Activated CD4-positive, alpha-beta memory T cell treated with anti-CD3 and anti-CD28 coated beads, Interleukin-2, amount 10 ng/mL, durations not matched to agents 7 days and 5 days (primary cell): ENCODE data around the gene RGL1. TPM values are rescaled to one million over a fixed set of nuclear protein-coding genes. Genes with fewer than 3 reads are reported as not detected.

ENCODE experiments used
- CTCF ChIA-PET: fragments of 350-600 bp; sonication (Branson Sonifier 250); formaldehyde crosslinking; loops from one replicate; lab custom pipeline; 2021; ENCODE audit warnings: antibody characterized with exemption, inconsistent platforms; lab: Charles Lee
- POLR2A ChIA-PET: fragments of 350-600 bp; sonication (Branson Sonifier 250); formaldehyde crosslinking; loops from one replicate; lab custom pipeline; 2021; ENCODE audit warnings: antibody characterized with exemption; lab: Charles Lee
- DNase-seq: peaks from one replicate; pipeline ENCODE4 v3.0.0-alpha.2; 2020
- H3K27ac Mint-ChIP-seq: one replicate; pipeline ENCODE4 v1.8.0; 2021; ENCODE audit warnings: mild to moderate bottlenecking, mixed read lengths
- H3K27me3 Mint-ChIP-seq: one replicate; pipeline ENCODE4 v1.8.0; 2021; ENCODE audit warnings: mixed read lengths
- H3K36me3 Mint-ChIP-seq: one replicate; pipeline ENCODE4 v1.8.0; 2021; ENCODE audit warnings: low read depth, mixed read lengths
- H3K4me1 Mint-ChIP-seq: one replicate; pipeline ENCODE4 v1.8.0; 2021; ENCODE audit warnings: mixed read lengths
- H3K4me3 Mint-ChIP-seq: one replicate; pipeline ENCODE4 v1.8.0; 2021; ENCODE audit warnings: mild to moderate bottlenecking, mixed read lengths
- H3K9me3 Mint-ChIP-seq: one replicate; pipeline ENCODE4 v1.8.0; 2021; ENCODE audit warnings: mixed read lengths
- total RNA-seq, 2 experiments: library from RNA; stranded (reverse); gene quantifications; one replicate each; pipeline ENCODE4 v1.2.3, GENCODE V29; 2021

Gene RGL1
- total RNA-seq, 2 experiments from 2014 or later = 2.4 to 2.8 TPM

DNA sequence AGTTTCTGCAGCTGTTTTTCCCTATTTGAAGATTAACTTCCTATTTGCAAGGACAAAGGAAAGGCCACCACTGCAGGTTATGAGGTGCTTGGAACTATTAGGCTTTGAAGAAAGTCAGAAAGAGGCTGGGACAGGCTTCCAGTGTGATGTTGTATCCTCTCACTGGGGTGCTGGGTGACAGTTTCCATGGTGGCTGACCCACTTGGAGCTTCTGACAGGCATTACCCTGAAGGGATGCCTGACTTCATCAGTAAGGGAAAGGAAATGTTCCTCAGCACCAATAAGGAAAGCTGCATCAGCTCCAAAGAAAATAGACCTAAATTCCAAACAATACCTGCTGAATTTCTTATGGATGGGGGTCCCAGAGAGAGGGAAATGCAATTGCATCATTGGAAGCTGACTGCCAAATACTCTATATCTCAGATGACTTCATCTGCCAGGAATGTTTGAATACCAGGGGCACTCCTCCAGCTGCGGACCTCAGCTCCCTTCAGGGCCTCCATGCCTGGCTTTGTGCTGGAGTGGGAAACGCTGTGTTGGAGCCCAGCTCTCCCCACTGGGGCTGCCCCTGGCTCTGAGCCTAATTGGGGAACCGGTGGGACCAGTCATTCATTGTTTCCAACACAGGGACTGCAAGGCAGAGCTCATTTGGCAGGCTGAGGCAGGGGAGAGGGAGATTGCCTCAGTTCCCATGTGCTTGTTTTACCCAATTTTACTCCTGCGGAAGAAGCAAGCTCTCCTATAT lies 76.6 kb downstream of the RGL1 start:
- ChIA-PET CTCF (no interaction called here), POLR2A (no interaction called here)
- H3K27me3 Mint-ChIP-seq = no peaks in the 10 kb centered on the region
- H3K4me3 Mint-ChIP-seq = no peak overlapping the region
- no peaks in the 10 kb centered on the region for H3K9me3 Mint-ChIP-seq
- no peak overlapping the region for H3K27ac Mint-ChIP-seq
- H3K36me3 Mint-ChIP-seq = peaks cover 6% of the 10 kb centered on the region
- no peaks in the 10 kb centered on the region for H3K4me1 Mint-ChIP-seq
- no peak for DNase-seq

DNA sequence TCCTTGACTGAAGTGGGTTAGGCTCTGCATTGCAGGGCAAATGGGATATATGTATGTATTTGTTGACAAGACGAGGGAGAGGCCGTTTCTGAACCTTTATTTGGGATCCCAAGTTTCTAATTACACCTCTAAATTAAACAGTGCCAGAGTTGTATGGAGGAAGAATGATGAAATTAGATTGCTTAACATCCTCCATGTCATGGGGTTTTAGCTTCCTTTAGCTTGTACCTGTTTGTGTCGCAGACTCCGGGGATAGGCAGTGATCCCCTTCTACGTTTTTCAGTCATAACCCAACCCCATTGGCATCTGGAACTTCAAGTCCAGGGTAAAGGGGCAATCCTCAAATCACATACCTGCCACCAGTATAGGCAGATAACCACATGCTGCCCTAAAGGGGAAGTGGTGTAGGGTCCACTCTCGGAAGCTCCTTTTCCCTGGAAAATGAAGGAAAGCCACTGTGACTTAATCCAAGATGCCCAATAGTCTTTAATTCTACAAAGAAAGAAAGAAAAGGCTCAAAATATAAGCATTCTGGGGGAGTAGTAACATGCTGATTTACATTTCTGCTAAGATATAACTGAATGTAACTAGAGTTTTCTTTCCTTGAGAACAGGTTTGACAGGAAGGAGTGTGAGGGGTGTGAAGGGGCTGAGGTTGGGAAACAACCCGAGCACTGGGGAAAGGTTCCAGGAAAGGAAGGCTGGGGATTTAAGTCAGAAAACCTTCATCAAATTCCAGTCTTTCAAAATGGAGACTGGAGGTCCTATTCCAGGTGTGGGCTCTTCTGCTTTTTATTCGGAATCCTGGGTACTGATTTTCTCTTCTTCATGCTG lies 77.6 kb downstream of the RGL1 start:
- H3K4me3 Mint-ChIP-seq = no peak overlapping the region
- H3K27ac Mint-ChIP-seq = no peak overlapping the region
- DNase-seq = no peak
- H3K9me3 Mint-ChIP-seq = no peaks in the 10 kb centered on the region
- peaks cover 6% of the 10 kb centered on the region for H3K36me3 Mint-ChIP-seq
- ChIA-PET POLR2A (no interaction called here), CTCF (no interaction called here)
- peaks cover 5% of the 10 kb centered on the region for H3K4me1 Mint-ChIP-seq
- H3K27me3 Mint-ChIP-seq = no peaks in the 10 kb centered on the region

DNA sequence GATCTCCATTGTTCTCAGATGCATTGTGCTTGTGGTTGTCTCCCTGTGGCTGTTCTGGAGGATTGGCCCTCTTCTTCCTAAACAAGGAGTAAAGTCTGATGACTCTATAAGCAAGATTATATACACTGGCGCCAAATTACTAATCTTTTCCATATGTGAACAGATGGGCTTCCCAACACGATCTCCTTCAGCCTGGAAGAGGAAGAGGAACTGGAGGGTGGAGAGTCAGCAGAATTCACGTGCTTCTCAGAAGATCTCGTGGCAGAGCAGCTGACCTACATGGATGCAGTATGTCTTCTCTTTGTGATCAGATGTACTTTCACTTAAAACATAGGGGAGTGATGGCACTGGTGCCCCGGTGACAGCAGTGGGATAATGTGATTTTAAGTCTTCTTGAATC lies 78.7 kb downstream of the RGL1 start:
- DNase-seq = no peak
- Mint-ChIP-seq H3K36me3 (peaks cover 6% of the 10 kb centered on the region), H3K27ac (no peak overlapping the region), H3K27me3 (no peaks in the 10 kb centered on the region), H3K4me1 (peaks cover 16% of the 10 kb centered on the region), H3K4me3 (no peak overlapping the region), H3K9me3 (no peaks in the 10 kb centered on the region)
- ChIA-PET POLR2A (no interaction called here), CTCF (no interaction called here)

DNA sequence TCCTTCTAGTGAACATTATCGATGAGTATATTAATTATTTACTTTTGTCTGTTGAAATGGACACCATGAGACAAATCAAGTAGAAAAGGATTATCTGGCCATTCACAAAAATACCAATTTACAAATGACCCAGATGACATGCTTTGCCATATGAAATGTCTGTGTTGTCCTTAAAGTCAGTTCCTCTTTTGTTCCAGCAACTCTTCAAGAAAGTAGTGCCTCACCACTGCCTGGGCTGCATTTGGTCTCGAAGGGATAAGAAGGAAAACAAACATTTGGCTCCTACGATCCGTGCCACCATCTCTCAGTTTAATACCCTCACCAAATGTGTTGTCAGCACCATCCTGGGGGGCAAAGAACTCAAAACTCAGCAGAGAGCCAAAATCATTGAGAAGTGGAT lies 79.6 kb downstream of the RGL1 start:
- Mint-ChIP-seq H3K27ac (no peak overlapping the region), H3K9me3 (no peaks in the 10 kb centered on the region), H3K4me1 (peaks cover 25% of the 10 kb centered on the region), H3K4me3 (no peak overlapping the region), H3K27me3 (no peaks in the 10 kb centered on the region), H3K36me3 (peaks cover 6% of the 10 kb centered on the region)
- no peak for DNase-seq
- CTCF ChIA-PET = no interaction called here
- POLR2A ChIA-PET = no interaction called here

DNA sequence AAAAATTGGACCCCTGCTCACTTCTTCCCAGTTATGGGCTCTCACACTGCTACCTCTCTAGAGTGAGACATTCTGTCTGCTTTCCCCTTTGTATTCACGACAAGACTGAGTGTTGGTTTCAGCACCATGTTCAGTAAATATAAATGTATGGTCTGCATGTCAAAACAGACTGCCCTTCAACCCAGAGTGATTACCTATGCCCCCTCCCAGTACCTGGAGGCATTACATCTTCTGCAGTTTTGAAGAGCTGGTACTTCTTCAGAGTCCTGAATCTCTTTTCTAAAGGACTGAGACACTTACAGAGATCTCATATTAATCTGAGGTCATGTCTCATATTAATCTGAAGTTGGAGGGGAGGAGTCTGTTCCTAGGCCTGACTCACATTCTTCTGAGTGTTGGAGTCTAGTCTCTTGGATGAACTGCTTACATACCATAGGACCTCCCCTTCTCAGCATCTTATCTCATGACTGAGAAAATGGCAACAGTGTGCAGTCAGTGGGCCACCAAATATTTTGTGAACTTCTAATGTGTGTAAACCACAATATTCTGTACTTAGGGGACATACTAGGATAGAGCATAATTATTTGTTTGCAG lies 80.3 kb downstream of the RGL1 start:
- no peak overlapping the region for H3K4me3 Mint-ChIP-seq
- H3K36me3 Mint-ChIP-seq = peaks cover 6% of the 10 kb centered on the region
- H3K4me1 Mint-ChIP-seq = peaks cover 26% of the 10 kb centered on the region
- H3K9me3 Mint-ChIP-seq = no peaks in the 10 kb centered on the region
- H3K27ac Mint-ChIP-seq = no peak overlapping the region
- POLR2A ChIA-PET = no interaction called here
- no peaks in the 10 kb centered on the region for H3K27me3 Mint-ChIP-seq
- DNase-seq = no peak
- CTCF ChIA-PET = interaction anchor here (1.2 kb wide), 1 partner anchor 31 kb away, joined by 3 read pairs; no protein-coding TSS in a partner anchor

DNA sequence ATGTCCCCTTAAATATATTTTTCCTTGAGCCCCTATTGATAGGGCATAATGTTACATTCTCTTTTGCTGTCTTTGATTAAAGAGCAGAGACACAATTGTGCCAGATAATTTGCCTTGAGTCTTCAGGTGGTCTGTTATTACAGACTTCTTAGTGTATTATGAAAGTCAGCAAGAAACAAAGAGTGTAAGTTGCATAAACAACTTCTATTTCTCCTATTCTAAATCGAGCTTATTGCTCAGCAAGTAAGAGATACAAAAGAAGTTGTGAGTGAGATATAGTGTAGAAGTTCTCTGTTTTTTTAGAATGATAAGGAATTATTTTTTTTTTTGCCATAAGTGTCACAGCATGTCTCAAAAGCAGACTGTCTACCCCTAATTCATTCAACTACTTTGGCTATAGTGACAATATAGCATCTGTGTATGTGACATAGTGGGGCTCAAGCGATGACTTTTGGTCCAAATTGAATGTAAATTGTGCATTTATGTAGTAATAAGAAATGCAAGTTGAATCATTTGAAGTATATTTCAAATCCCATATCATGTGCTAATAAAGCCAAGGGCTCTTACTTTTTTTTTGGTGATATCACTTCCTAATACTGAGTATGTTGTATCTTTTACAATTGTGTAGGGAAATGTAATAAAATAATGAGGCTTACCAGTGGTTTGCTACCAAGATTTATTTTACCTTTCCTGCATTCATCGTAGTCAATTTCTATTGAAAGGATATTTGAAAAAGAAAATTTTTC lies 81.3 kb downstream of the RGL1 start:
- H3K4me3 Mint-ChIP-seq = no peak overlapping the region
- no peaks in the 10 kb centered on the region for H3K27me3 Mint-ChIP-seq
- no peak overlapping the region for H3K27ac Mint-ChIP-seq
- peaks cover 26% of the 10 kb centered on the region for H3K4me1 Mint-ChIP-seq
- ChIA-PET POLR2A (no interaction called here), CTCF (interaction anchor here (1.2 kb wide), 1 partner anchor 30 kb away, joined by 3 read pairs; no protein-coding TSS in a partner anchor)
- peaks cover 6% of the 10 kb centered on the region for H3K36me3 Mint-ChIP-seq
- DNase-seq = no peak
- H3K9me3 Mint-ChIP-seq = no peaks in the 10 kb centered on the region

DNA sequence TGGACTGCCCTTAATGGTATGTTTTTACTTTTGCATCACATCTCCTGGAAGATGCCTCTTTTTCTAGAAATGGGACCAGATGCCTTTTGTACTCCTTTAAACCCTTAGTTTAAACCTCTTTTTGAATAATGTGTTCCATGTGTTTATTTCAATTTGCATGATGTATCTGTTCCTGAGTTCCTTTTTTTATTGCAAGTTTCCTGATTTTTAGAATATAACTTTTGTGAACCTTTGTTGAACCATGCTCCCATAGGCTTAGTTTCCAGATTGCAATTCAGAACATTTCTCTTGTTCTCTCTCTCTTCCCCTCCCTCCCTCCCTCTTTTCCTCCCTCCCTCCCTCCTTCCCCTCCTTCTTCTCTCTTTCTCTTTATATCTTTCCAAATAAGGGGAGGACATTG lies 81.9 kb downstream of the RGL1 start:
- POLR2A ChIA-PET = no interaction called here
- CTCF ChIA-PET = no interaction called here
- Mint-ChIP-seq H3K27me3 (no peaks in the 10 kb centered on the region), H3K4me1 (peaks cover 26% of the 10 kb centered on the region), H3K9me3 (no peaks in the 10 kb centered on the region), H3K27ac (no peak overlapping the region), H3K36me3 (peaks cover 6% of the 10 kb centered on the region), H3K4me3 (no peak overlapping the region)
- no peak for DNase-seq

DNA sequence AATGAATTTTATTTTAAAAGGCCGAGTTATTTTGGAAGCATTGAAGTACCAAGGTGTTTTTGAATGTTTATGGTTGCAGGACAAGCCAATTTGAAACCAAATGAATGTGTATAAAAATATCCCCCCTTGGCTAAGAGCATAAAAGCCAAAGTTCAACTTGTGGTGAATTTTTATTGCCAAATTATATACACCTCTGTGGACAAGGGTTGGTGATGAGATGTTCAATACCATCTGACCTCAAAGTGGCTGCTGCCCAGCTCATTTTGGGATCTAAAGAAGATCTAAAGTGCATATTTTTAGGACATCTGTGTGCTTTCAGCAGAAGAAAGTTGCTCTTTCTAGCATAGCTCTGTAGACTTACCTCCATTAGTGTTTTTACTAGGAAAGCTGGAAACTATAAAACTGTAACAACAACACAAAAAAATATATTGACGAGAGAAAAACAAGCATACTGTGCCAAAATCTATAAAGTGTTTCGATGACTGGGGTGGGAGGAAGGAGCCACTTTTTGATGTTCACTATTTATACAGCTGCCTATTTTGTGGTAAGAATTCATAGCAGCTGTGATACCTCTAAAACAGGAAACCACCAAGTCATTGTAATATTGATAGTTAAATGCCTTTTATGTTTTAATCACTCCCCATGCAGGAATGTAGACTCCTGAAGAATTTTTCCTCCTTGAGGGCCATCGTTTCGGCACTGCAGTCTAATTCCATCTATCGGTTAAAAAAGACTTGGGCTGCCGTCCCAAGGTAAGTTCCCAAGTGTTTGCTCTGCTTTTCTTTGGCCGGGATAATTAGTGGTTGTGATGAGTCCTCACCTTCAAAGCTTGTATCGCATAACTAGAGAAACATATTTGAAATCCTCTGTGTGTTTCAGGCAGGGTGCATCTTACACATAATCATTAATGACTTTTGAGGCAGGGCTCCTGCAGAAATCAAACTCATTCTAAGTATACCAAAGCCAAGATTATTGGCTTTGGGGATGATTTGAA lies 83.2 kb downstream of the RGL1 start:
- no peak overlapping the region for H3K4me3 Mint-ChIP-seq
- no peak for DNase-seq
- H3K4me1 Mint-ChIP-seq = peaks cover 26% of the 10 kb centered on the region
- H3K36me3 Mint-ChIP-seq = peaks cover 6% of the 10 kb centered on the region
- ChIA-PET CTCF (interaction anchor here (1.0 kb wide), 1 partner anchor 233 kb away, joined by 3 read pairs; no protein-coding TSS in a partner anchor), POLR2A (interaction anchor here (0.9 to 1.5 kb wide), 3 partner anchors 9 to 236 kb away, joined by 3 to 4 read pairs (median 3); partner anchors contain the start of gene APOBEC4)
- H3K27ac Mint-ChIP-seq = peak overlapping the region; percentile 36
- H3K9me3 Mint-ChIP-seq = no peaks in the 10 kb centered on the region
- no peaks in the 10 kb centered on the region for H3K27me3 Mint-ChIP-seq

DNA sequence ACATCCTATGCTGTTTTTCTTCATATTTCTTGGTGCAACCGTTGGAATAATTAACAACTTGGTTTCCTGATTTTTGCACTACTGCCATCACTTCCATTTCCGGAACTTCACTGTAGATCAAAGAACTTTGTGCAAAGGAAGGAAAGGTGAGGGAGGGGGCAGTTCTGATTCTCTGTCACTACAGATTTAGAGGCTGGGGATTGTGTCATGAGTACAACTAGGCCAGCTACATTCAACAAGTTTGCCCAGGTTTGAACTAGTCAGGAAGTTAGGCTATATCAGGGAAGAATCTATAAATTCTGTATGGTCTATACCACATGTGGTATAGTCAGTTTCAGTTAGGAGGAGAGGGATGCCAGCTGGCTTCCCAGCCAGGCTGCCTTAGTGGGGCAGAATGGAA lies 84.2 kb downstream of the RGL1 start:
- CTCF ChIA-PET = interaction anchor here (2.5 kb wide), 1 partner anchor 27 kb away, joined by 7 read pairs; no protein-coding TSS in a partner anchor
- Mint-ChIP-seq H3K27me3 (no peaks in the 10 kb centered on the region), H3K4me3 (no peak overlapping the region), H3K27ac (no peak overlapping the region), H3K36me3 (peaks cover 6% of the 10 kb centered on the region), H3K4me1 (peaks cover 26% of the 10 kb centered on the region), H3K9me3 (no peaks in the 10 kb centered on the region)
- POLR2A ChIA-PET = interaction anchor here (1.3 to 1.5 kb wide), 2 partner anchors 42 to 237 kb away, joined by 3 read pairs; partner anchors contain the start of gene APOBEC4
- no peak for DNase-seq

DNA sequence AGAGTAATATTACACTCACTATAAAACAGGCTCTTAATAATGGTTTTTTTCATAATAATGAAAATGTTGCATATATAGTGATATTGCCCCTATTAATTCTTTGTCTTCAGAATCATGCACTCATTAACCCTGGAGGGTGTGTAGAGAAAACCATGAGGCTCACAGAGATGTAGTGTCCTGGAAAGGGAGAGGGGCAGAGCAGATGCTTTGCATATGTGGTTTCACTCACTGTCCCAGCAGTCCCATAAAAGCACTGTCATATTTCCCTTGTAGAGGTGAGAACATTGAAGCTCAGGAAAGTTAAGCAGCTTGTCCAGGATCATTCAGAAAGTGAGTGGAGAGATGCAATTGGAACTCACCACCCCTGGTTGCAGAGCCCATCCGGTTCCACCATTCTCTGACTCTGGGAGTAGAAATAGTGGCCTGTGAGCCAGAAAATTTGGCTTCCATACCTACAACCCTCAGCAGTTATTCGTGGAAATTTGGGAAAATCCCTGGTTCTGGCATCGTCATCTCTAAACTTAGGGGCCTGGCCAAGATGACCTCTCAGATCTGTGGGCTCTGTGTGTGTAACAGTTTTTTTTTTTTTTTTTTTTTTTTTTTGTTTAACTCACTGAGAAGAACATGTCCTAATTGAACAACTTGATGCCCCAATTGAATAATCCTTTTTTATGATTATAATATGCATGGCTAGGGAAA lies 86.4 kb downstream of the RGL1 start:
- H3K27me3 Mint-ChIP-seq = no peaks in the 10 kb centered on the region

DNA sequence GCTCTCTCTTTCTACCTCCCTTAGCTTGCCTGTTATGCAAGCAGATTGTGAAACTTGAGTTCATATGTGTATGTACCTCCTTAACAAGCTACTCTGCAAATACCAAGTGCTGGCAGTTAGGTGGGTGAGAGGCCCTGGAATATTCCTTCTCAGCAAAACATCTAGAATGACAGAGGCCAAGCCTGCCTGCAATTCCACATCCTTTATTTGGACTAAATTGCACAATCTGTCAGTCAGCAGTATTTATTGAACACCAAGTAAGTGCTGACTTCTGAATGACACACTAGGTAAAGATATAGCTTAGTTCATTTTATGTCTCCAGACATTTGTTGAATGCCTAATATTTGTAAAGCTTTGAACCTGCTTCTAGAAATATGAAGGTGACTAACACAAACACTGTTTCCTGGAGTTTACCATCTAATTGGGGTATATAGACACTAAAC lies 87.5 kb downstream of the RGL1 start:
- Mint-ChIP-seq H3K27ac (no peak overlapping the region), H3K4me1 (peaks cover 29% of the 10 kb centered on the region), H3K9me3 (no peaks in the 10 kb centered on the region), H3K36me3 (peaks cover 5% of the 10 kb centered on the region), H3K27me3 (no peaks in the 10 kb centered on the region), H3K4me3 (no peak overlapping the region)
- POLR2A ChIA-PET = interaction anchor here (0.7 kb wide), 1 partner anchor 330 kb away, joined by 3 read pairs; no protein-coding TSS in a partner anchor
- no peak for DNase-seq
- CTCF ChIA-PET = interaction anchor here (1.2 kb wide), 1 partner anchor 21 kb away, joined by 3 read pairs; no protein-coding TSS in a partner anchor

More for the DNA sequence above, 86.4 kb downstream of the RGL1 start:
- peaks cover 5% of the 10 kb centered on the region for H3K36me3 Mint-ChIP-seq
- H3K4me1 Mint-ChIP-seq = peaks cover 26% of the 10 kb centered on the region
- CTCF ChIA-PET = interaction anchor here (2.5 kb wide), 1 partner anchor 24 kb away, joined by 7 read pairs; no protein-coding TSS in a partner anchor
- POLR2A ChIA-PET = interaction anchor here (0.7 kb wide), 1 partner anchor 331 kb away, joined by 3 read pairs; no protein-coding TSS in a partner anchor
- no peak for DNase-seq
- H3K4me3 Mint-ChIP-seq = no peak overlapping the region
- no peak overlapping the region for H3K27ac Mint-ChIP-seq
- H3K9me3 Mint-ChIP-seq = no peaks in the 10 kb centered on the region
